ENCODE results near the gene ALOX15.
"Not testable (repeated sequence)": the region's sequence is repeated elsewhere in the genome, so short reads cannot be mapped to it uniquely, and the experiment has no call there.

The ALOX15 gene

DNA sequence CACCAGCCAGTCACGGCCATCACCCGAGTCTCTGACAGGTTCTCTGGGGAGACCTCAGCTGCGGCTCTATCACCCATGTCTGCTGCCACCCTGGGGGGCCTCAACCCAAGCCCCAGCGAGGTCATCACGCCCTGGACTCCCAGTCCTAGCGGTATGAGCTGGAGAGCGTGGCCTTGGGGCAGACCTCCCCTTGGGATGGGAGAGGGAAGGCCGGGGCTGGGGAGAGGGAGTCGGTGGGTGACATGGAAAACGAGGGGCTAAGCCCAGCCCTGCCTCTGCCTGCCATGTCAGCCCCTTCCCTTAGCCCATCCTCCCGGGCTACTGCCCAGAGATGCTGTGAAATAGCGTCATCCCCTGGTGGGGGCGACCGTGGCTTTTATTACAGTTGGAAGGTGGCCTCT is 48.5 kb downstream of the ALOX15 start:
- FAIRE-seq, result no peak

DNA sequence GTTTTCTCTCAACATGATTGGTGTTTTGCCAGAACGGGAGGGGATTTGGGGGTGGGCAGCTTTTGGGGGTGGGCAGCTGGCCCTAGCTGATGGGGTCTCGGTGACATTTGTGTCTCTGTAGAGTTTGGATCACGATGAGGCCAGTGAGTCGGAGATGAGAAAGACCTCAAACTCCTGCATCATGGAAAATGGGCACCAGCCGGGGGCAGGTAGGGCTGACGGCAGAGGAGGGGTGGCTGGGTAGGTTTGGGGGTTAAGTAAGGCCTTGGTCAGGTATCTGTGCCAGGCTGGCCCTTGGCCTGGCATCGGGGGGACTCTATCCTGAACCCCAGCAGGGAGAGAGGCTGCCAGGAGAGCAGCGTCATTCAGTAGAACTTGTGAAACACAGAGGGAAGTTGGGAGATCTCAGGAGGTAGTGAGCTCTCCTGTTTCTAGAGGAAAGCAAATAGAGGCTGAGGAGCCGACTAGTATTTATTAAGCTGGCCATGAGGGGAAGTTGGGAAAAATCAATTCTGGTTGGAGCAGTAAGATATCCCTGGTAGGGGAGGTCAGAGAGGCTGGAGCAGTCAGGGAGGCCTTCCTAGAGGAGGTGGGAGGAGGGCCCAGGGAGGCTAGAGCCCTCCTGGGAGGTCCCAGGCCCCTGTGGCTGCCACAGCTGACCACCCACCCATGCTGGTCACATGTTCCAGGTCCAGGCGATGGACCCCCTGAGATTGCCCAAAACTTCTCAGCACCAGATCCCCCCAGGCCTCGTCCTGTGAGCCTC is 49.1 kb downstream of the ALOX15 start:
- no peak for FAIRE-seq

DNA sequence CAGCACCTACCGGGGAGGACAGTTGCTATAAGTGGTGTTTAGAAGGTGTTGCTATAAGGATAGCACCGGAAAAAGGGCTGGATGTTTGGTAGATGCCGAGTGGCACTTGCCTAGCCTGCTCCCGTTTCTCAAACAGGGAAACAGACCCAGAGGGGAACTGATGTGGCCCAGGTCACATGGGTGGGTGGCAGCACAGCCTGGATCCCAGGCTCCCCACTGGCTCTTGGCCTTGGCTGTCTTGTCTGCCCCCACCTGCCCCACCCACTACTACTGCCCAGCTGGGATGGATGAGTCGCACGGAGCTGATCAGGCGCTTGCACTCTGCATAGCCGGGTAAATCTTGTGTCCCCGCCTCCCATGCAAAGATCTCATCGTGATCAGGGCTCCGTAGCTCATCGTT is 49.9 kb downstream of the ALOX15 start:
- FAIRE-seq, result no peak

DNA sequence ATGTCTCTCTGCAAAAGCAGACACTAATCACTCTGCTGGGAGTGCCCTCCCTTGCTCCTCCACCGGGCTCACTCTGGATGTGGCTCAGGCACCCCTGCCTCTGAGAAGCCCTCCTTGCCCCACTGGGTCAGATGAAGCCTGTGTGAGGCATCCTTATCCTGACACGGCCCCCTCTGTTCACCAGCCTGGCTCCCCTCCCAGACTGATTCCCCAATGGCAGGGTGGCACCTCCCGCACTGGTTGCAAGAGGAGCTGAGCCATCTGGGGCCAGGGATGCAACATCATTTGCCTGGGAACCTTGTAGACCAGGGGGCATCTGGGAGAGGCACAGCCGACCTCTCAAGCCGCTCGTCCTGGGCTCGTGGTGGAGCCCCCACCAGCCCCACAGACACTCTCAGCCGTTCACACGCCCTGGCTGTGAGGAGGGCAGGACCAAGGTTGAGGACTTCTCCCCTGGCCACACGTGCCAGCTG is 50.5 kb downstream of the ALOX15 start:
- FAIRE-seq, result no peak

DNA sequence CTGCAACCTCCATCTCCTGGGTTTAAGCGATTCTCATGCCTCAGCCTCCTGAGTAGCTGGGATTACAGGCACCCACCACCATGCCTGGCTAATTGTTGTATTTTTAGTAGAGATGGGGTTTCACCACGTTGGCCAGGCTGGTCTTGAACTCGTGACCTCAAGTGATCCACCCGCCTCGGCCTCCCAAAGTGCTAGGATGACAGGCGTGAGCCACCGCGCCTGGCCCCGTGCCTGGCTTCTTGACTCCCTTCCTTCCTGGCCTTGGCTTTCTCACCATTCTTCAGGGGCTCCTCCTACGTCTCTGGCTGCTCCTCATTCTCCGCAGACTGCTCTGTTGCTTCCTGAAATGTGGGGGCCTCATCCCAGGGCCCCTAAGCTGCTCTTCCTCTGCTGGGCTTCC is 51.4 kb downstream of the ALOX15 start:
- FAIRE-seq, result not testable (repeated sequence)

DNA sequence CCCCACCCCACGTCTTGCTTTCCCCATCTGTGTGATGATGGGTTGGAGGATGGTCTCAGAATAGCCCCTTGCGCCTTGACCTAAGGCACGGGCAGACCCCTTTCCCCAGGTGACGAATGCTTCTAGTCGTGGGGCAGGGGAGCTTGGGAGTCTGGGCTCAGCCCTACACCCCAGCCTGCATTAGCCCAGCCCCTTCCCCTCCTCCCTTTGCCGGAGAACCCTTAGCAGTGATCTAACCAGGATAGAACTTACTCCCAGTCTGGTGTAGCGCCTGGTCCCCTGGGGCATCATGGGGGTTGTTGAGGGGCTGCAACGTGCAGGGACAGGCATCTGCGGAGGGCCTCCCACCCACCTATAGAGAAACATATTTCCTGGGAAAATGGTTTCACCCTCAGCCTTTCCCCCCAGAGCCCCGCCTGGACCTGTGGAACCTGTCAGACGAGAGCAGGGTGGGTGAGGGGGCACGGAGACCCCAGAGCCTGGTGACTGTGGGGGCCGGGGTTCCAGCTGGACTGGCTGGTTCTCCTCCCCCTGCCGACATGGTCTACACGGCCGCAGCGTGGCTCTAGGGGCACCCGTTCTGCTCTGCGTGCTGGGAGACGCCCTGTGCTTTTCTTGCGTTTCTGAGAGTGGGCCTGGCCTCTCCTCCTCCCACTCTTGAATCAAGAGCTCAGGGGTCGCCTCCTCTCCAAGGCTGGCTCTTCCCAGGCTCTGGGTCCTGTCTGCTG is 52.4 kb downstream of the ALOX15 start:
- no peak for FAIRE-seq

DNA sequence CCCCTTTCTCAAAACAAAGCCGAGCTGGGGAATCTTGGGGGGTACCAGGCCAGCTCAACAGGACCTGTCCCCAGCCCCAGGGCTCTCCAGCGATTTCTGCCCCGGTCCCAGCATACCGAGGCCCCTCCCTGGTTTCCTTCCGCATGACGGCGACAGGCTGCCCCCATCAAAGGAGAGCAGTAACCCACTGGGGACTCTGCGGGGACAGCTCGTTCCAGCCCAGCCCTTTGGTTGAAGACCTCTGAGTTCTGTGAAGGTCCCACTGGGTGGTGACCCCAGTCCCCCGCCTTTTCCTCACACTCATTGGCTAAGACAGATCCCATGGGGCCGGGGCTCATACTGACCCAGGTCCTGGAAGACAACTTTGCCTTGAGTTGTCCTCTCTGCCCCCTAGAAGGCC is 53.1 kb downstream of the ALOX15 start:
- no peak for FAIRE-seq

DNA sequence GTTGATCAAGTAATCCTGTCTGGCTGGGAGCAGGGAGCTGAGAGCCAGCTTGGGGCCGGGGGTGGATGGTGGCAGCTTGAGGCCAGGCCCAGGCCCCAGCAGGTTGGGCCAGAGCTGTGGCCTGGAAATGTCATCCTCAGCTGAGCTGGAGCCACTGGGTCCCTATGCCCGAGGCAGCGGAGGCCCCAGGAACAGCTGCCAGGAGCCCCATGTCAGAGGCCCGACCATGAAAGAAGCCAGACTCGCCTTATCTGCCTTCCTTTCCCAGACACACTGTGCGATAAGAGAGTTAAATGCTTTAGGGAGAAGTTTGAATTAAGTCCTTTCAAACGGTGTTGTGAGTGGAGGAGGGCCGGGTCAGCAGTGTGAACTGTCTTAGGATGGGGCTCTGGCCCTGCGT is 53.7 kb downstream of the ALOX15 start:
- FAIRE-seq, result no peak

DNA sequence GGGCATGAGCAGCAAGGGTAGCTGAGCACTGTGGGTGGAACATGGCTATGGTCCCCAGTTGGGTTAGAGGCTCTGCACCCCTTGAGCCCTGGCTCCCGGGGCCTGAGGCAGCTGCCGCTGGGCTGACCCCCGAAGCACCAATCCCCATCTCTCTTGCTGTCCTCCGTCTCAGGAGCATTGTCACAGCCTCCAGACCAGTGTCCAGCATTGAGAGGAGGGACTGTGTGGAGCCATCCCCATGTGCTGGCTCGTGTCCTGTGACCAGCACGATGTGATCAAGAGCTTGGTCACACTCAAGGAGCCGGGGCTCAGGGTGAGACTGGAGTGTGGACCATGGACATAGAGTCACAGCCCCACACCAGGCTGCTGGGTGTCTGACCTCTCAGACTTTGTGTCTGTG is 54.3 kb downstream of the ALOX15 start:
- no peak for FAIRE-seq

DNA sequence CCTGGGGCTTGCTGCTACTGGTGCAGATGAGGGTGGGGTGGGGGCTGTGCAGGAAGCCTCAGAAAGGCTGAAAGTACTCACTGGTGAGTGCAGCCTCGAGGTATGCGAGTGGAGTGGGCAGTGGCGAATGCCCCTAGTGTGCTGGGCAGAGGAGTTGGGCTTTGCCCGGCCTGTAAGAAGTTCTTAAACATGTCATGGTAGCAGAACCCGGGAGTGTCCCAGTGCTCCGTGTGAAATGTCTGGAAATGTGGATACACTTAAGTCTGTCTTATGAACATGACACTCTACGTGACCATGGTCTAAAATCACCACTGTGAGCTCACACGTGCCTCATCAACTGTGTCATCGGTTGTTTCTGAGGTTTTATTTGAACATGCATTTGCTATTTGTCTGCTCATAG is 55.4 kb downstream of the ALOX15 start:
- FAIRE-seq, result no peak

DNA sequence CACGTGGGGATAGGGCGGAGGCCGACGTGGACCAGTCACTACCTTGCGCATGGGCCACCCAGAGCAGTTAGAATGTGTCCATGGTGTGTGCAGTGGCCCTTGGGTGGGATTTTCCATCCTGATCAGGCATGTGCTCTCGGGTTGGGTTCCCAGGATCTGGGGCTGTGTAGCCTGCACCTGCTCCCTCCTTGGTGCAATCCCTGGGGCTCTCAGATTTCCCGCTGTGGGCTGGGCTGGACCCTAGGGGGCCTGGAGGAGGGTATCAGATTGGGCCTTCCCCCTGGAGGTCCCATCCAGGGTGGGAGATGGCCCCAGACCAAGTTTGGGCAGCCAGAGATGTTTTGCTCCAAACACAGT is 55.9 kb downstream of the ALOX15 start:
- FAIRE-seq, result no peak

DNA sequence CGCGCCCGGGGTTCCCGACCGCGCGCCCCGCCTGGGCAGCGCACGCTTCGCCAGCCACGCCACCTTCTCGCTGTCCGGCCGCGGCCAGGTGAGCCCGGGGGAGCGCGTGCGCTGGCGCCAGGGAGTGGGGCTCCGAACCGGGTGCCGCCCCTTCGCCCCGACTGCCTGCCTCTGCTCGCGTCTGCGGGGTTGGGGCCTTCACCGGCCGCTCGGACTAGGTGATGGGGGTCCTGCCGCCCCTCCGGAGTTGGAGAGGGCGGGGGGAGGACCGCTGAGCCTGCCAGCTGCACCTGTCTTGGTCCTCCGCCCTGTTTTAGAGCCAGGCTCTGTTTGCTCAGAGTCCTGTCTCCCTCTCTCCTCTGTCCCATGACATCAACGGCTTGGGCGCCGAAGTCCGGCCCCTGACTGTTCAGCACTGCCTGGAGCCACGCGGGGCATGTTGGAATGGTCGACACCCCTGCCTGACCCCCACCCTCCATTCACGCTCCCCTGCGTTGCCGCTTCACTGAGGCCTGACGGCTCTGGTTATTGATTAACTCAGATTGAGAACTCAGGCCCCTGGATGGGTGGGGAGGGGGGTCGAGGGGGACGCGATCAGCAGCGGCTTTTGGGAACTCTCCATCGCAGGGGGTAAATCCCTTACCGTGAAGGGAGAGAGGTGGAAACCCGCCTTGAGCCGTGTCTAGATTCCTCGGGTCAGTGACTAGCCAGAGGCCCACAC is 56.4 kb downstream of the ALOX15 start:
- FAIRE-seq, result no peak

DNA sequence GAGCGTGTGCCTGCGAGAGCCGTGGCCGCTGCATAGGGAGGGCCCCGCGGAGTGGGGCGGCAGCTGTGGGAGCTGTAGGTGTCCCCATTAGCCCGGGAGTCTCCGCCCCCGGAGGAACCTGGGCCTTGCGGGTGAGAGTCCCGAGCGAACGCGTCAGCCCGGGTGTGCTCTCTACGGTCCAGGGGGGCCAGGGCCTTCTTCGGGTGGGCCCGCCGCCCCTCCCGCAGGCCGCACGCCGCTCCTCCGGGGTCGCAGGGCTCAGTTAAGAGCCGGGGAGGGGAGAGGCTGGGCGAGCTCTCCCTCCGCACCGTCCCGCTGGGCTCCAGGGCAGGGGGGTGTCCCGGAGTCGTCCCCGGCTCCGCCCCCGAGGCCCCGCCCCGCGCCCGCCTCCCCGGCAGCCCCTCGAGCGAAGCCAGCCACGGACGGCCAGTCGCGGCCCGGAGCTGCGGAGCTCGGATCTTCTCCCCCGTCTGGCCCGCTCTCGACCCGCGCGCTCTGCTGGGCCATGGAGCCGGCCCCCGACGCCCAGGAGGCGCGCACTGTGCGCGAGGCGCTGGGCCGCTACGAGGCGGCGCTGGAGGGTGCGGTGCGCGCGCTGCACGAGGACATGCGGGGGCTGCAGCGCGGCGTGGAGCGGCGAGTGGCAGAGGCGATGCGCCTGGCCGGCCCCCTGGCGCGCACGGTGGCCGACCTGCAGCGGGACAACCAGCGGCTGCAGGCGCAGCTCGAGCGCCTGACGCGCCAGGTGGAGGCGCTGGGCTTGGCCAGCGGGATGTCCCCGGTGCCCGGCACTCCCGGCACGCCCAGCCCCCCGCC is 57.2 kb downstream of the ALOX15 start, which contains the start of gene SMTNL2:
SMTNL2 (plus strand) TSS at position 429 of the 816 bp plus-strand sequence; CDS start at position 506, 77 bp downstream.
- FAIRE-seq, result no peak

DNA sequence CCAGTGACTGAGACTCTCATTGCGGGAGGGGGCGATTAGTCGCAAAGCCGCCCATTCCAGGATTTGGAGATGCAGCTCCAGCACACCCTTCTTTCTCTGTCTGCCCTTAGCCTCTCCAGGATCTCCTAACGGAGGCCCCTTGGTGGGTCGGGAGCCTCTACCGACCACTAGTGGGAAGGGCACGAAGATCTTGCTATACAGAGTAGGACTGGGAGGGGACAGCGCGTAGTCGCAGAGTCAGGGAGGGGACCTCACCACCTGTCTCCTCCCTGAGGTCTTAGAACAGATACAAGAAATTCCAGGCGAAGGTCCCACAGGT is 57.7 kb downstream of the ALOX15 start:
- no peak for FAIRE-seq

DNA sequence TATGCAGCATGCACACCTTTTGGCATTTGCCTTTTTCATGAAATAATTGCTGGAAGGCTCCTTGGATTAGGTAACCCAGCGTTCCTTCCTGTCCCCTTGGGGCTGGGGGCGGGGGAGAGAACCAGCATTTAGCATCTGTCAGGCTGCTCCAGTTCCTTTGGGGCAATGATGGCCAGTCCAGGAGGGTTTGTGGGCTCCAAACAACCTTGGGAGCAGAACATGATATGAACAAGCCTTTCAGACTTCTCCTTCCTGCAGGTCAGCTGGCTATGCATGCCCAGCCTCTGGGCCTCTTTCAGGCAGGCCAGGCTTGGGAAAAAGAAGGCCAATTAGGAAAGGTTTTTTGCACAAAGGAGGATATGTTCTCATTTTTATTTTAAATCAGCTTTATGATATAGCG is 58.3 kb downstream of the ALOX15 start:
- no peak for FAIRE-seq

DNA sequence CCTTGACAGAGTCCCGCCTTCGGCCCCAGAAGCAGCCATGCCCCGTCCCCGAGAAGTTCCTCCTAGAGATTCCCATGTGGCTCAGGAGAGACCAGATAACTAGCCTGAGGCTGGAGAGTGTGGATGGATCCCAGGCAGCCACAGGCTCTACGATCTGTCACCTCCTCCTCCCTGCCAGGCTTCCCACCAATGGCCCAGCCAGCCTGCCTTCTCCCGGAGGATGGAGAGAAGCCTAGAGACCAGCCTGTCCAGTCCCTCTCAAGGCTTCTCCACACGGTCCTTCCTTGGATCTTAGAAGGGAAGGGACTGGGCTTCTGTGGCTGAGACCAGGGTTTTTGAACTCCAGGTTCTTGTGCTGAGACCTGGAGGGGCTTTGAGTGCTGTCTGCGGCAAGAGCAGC is 58.8 kb downstream of the ALOX15 start:
- FAIRE-seq, result no peak

DNA sequence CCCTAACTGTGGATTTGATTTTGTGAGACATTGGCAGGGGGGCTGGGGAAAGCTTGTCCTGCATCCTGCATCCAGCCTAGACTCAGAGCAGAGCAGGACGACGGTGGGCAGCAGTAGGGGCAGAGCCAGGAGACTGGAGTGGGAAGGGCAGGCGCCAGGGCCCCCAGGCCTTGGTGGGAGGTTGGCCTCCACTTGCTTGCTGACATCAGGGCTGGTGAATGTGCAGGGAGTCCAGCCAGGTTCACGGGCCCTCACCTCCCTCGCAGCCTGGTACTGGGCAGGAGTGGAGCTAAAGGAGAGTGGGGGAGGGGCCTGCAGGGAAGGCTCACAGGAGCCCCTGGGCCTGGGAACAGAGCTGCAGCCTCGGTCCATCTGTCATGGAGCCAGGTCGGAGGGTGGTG is 59.4 kb downstream of the ALOX15 start:
- no peak for FAIRE-seq
